ENCODE results near the gene JHY. TPM values are rescaled to one million over a fixed set of nuclear protein-coding genes. Genes with fewer than 3 reads are reported as not detected.
A peak's percentile ranks its signal among the peaks of the same experiment; 100 is the strongest.

JHY gene
- total RNA-seq, 4 donors from 2014 or later = 2.5 to 4.2 (median 3.2) TPM

- WGBS, 2 donors = 84 to 96% methylated on average over 7 of the region's 7 CpGs
These were observed 36.2 kb downstream of the JHY start for GRCh38 chr11:122918734-122919133.

GRCh38 chr11:122920579-122920978 is 38.0 kb downstream of the JHY start:
- DNase-seq (ENCODE audit: low spot score in 2 of 2) = no peak
- no peak for TF ChIP-seq POLR2A (IDR thresholded peaks at IDR 0.05)
- intact Hi-C loops (cut with DNase I; ENCODE audit: low total_unique reads) = no loop called here
- 81 to 88% methylated on average over 5 of the region's 5 CpGs for WGBS, 2 donors
- H3K4me3 ChIP-seq (ENCODE audit: low read depth, poor library complexity, severe bottlenecking) = no peak overlapping the region

More at GRCh38 chr11:122918734-122919133, 36.2 kb downstream of the JHY start:
- no peak overlapping the region for H3K4me3 ChIP-seq (ENCODE audit: low read depth, poor library complexity, severe bottlenecking)
- intact Hi-C loops (cut with DNase I; ENCODE audit: low total_unique reads) = no loop called here
- no peak for DNase-seq (ENCODE audit: low spot score in 2 of 2)
- no peak for TF ChIP-seq POLR2A (IDR thresholded peaks at IDR 0.05)
- no peak for TF ChIP-seq CTCF (IDR thresholded peaks at IDR 0.05)

- no peak overlapping the region for H3K4me3 ChIP-seq (ENCODE audit: low read depth, poor library complexity, severe bottlenecking)
- TF ChIP-seq CTCF (IDR thresholded peaks at IDR 0.05) (no peak), POLR2A (IDR thresholded peaks at IDR 0.05) (no peak)
- no peak for DNase-seq (ENCODE audit: low spot score in 2 of 2)
- WGBS, 2 donors = 84 to 86% methylated on average over 4 of the region's 4 CpGs
- intact Hi-C loops (cut with DNase I; ENCODE audit: low total_unique reads) = no loop called here
These were observed 40.3 kb downstream of the JHY start for GRCh38 chr11:122922893-122923292.

- intact Hi-C loops (cut with DNase I; ENCODE audit: low total_unique reads) = no loop called here
- 64 to 67% methylated on average over 2 of the region's 2 CpGs for WGBS, 2 donors
- TF ChIP-seq POLR2A (IDR thresholded peaks at IDR 0.05) (no peak), CTCF (IDR thresholded peaks at IDR 0.05) (no peak)
These were observed 40.7 kb downstream of the JHY start for GRCh38 chr11:122923302-122923701.

GRCh38 chr11:122931510-122931909 is 49.0 kb downstream of the JHY start:
- no peak for DNase-seq (ENCODE audit: low spot score in 2 of 2)
- 83 to 85% methylated on average over 6 of the region's 6 CpGs for WGBS, 2 donors
- intact Hi-C loops (cut with DNase I; ENCODE audit: low total_unique reads) = no loop called here
- TF ChIP-seq CTCF (IDR thresholded peaks at IDR 0.05) (no peak), POLR2A (IDR thresholded peaks at IDR 0.05) (no peak)
- H3K4me3 ChIP-seq (ENCODE audit: low read depth, poor library complexity, severe bottlenecking) = no peak overlapping the region

More at GRCh38 chr11:122923302-122923701, 40.7 kb downstream of the JHY start:
- DNase-seq (ENCODE audit: low spot score in 2 of 2) = no peak
- no peak overlapping the region for H3K4me3 ChIP-seq (ENCODE audit: low read depth, poor library complexity, severe bottlenecking)

GRCh38 chr11:122933416-122933815 is 50.9 kb downstream of the JHY start:
- no peak for TF ChIP-seq CTCF (IDR thresholded peaks at IDR 0.05)
- no peak for TF ChIP-seq POLR2A (IDR thresholded peaks at IDR 0.05)
- 51 to 56% methylated on average over 2 of the region's 2 CpGs for WGBS, 2 donors
- peak in 1 of 2 donors; percentile 15 for DNase-seq (ENCODE audit: low spot score in 2 of 2)

More at GRCh38 chr11:122933416-122933815, 50.9 kb downstream of the JHY start:
- intact Hi-C loops (cut with DNase I; ENCODE audit: low total_unique reads) = no loop called here
- no peak overlapping the region for H3K4me3 ChIP-seq (ENCODE audit: low read depth, poor library complexity, severe bottlenecking)

All from lower leg skin (tissue), 4 donors.